Stimulated activated naive CD8-positive, alpha-beta T cell treated with anti-CD3 and anti-CD28 coated beads, Interleukin-15, amount 100 ng/mL, for 72 hours (primary cell): ENCODE measurements around the gene SPOCK1.

Source experiments
- ATAC-seq: fragments of 150-1000 bp; cut with Tn5 transposase; 2 replicates; pipeline ENCODE4 v1.10.0; 2021; ENCODE audit warnings: mild to moderate bottlenecking, moderate library complexity
- DNase-seq, 2 donors: peaks; one replicate each; pipeline ENCODE4 v3.0.0; 2021 to 2022
- H3K27ac Mint-ChIP-seq, 2 donors: one replicate each; pipeline ENCODE4 v1.8.0; 2022; ENCODE audit warnings: mild to moderate bottlenecking in 2 of 2, mixed read lengths in 2 of 2, moderate library complexity in 2 of 2
- H3K27me3 Mint-ChIP-seq: one replicate; pipeline ENCODE4 v1.8.0; 2022; ENCODE audit warnings: mixed read lengths
- H3K4me1 Mint-ChIP-seq: one replicate; pipeline ENCODE4 v1.8.0; 2022; ENCODE audit warnings: mild to moderate bottlenecking, mixed read lengths
- H3K4me3 Mint-ChIP-seq, 2 donors: one replicate each; pipeline ENCODE4 v1.8.0; 2022; ENCODE audit warnings: mild to moderate bottlenecking in 2 of 2, mixed read lengths in 2 of 2, moderate library complexity in 1 of 2
- H3K9me3 Mint-ChIP-seq, 2 donors: one replicate each; pipeline ENCODE4 v1.8.0; 2022; ENCODE audit warnings: mixed read lengths in 2 of 2

Gene SPOCK1

GRCh38 chr5:137439645-137440044, 59.5 kb downstream of the SPOCK1 start:
- Mint-ChIP-seq H3K4me3 (no peak overlapping the region), H3K9me3 (no peaks in the 10 kb centered on the region)

GRCh38 chr5:137438932-137439331, 60.2 kb downstream of the SPOCK1 start:
- no peak for ATAC-seq

More at GRCh38 chr5:137439645-137440044, 59.5 kb downstream of the SPOCK1 start:
- H3K27ac Mint-ChIP-seq, result peak overlapping the region in 1 of 2 donors; percentile 7
- no peak for DNase-seq
- no peaks in the 10 kb centered on the region for H3K4me1 Mint-ChIP-seq
- no peak for ATAC-seq
- H3K27me3 Mint-ChIP-seq, result peaks cover 22% of the 10 kb centered on the region

DNA sequence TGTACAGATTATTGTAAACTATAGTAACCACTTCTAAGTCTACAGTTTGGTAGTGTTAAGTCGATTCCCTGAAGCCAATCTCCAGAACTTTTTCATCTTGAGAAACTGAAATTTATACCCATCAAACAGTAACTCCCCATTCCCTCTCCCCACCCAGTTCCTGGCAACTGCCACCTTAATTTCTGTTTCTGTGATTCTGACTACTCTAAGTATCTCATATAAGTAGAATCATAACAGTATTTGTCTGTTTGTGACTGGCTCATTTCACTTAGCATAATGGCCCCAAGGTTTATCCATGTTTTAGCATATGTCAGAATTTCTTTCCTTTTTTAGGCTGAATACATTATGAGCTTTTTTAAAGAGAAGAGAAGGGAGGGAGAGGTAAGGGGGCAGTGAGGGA, 61.4 kb downstream of the SPOCK1 start:
- H3K27ac Mint-ChIP-seq, result no peak overlapping the region

More at GRCh38 chr5:137438932-137439331, 60.2 kb downstream of the SPOCK1 start:
- Mint-ChIP-seq H3K27me3 (peaks cover 15% of the 10 kb centered on the region), H3K27ac (no peak overlapping the region), H3K4me1 (no peaks in the 10 kb centered on the region), H3K9me3 (no peaks in the 10 kb centered on the region), H3K4me3 (no peak overlapping the region)
- DNase-seq, result no peak

DNA sequence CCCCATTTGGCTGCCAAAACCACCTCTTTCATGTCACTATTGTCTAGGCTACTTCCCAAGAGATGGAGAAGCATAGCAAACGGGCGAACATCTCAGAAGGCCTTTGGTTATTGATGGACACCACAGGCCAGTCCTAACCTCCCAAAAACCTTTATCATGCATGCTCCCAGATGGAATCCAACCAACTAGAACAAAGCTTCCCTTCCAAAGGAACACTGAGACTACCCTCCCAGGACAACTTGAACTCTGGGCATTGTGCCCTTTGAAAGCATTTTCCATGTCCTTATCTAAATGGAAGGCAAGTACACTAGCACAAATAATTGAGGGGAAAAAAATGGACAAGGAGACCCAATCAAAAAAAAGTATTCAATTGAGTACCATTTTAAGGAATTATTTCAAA, 65.6 kb downstream of the SPOCK1 start:
- peaks cover 15% of the 10 kb centered on the region for H3K27me3 Mint-ChIP-seq
- H3K4me1 Mint-ChIP-seq, result no peaks in the 10 kb centered on the region

More for the DNA sequence above, 61.4 kb downstream of the SPOCK1 start:
- Mint-ChIP-seq H3K27me3 (peaks cover 10% of the 10 kb centered on the region), H3K9me3 (no peaks in the 10 kb centered on the region), H3K4me1 (no peaks in the 10 kb centered on the region), H3K4me3 (no peak overlapping the region)
- no peak for DNase-seq
- ATAC-seq, result no peak

GRCh38 chr5:137432376-137432775, 66.8 kb downstream of the SPOCK1 start:
- Mint-ChIP-seq H3K27me3 (peaks cover 18% of the 10 kb centered on the region), H3K9me3 (peaks cover 0 to 8% of the 10 kb centered on the region in 2 donors), H3K4me3 (no peak overlapping the region), H3K4me1 (no peaks in the 10 kb centered on the region), H3K27ac (no peak overlapping the region)
- ATAC-seq (no peak), DNase-seq (no peak)

More for the DNA sequence above, 65.6 kb downstream of the SPOCK1 start:
- ATAC-seq, result no peak
- H3K9me3 Mint-ChIP-seq, result peaks cover 0 to 7% of the 10 kb centered on the region in 2 donors
- H3K27ac Mint-ChIP-seq, result no peak overlapping the region
- DNase-seq, result no peak
- H3K4me3 Mint-ChIP-seq, result no peak overlapping the region

DNA sequence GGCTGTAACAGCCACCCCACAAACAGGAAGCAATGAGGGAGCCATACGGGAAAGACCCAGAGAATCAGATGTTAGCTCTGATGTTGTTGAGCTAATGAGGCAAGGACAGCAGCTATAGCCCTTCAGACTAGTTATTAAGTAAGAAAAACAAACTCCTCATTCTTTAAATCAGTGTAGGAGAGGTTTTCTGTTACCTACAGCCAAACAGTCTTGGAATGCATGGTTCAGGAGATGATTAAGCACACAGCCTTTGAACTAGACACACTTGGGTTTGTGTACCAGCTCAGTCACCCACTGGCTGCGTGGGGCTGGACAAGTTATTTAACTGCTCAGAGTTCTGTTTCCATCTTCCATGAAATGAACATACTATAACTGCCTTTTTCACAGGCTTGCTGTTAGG, 68.1 kb downstream of the SPOCK1 start:
- peaks cover 13% of the 10 kb centered on the region for H3K27me3 Mint-ChIP-seq
- no peak overlapping the region for H3K27ac Mint-ChIP-seq

DNA sequence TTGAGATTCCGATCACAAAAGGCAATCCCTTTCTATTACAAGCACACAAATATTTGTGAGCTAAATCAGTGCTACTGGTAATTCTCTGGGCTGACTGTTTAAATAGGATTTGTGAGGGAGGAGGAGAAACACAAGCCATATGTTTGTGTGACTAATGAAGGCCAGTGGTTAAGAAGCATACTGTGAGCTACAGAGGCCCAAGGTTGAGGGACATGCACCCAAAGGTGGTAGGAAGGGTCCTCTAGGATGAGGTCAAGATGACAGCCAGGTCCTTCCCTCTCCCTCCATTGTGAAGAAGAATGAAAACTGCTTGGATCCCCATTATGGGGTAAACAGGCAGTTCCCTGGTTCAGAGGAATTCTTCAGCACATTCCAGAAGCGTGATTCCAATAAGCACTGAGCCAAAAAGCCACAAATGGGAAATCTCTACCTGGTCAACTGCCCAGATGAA, 83.9 kb downstream of the SPOCK1 start:
- Mint-ChIP-seq H3K27me3 (no peaks in the 10 kb centered on the region), H3K4me3 (no peak overlapping the region), H3K27ac (no peak overlapping the region), H3K9me3 (peaks cover 5 to 13% of the 10 kb centered on the region in 2 donors), H3K4me1 (no peaks in the 10 kb centered on the region)
- DNase-seq, result no peak
- no peak for ATAC-seq

More for the DNA sequence above, 68.1 kb downstream of the SPOCK1 start:
- no peak overlapping the region for H3K4me3 Mint-ChIP-seq
- peaks cover 0 to 8% of the 10 kb centered on the region in 2 donors for H3K9me3 Mint-ChIP-seq
- ATAC-seq (no peak), DNase-seq (no peak)
- H3K4me1 Mint-ChIP-seq, result no peaks in the 10 kb centered on the region

DNA sequence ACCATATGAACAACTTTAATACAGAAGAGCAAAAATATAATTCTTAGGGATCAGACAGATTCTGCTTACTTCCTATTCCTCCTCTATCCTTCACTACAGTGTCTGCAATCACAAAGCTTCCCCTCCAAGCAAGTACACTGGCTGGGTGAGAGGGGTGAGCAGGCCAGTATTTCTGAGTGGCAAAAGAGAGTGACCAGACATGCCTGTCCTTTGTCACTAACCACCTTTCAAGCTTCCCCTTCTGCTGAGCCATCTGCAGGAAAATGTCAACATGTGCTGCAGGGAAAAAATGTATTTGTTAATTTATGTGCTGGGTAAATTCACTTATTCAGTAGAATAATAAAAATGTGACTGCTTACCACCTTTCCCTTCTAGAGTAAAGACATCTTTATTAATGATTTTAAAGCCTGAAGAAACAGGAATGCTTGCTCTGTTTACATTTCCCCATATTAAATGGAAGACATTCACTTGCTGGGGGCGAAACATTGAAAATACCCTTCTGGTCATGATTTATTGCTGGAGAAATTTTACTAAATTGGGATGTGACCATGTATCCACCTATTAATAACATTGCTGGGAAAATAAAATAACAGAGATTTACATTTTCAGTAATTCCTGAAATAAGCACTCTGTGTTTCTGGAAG, 84.9 kb downstream of the SPOCK1 start:
- Mint-ChIP-seq H3K9me3 (peaks cover 5 to 13% of the 10 kb centered on the region in 2 donors), H3K4me1 (no peaks in the 10 kb centered on the region), H3K4me3 (no peak overlapping the region), H3K27ac (no peak overlapping the region), H3K27me3 (no peaks in the 10 kb centered on the region)
- no peak for DNase-seq
- no peak for ATAC-seq

DNA sequence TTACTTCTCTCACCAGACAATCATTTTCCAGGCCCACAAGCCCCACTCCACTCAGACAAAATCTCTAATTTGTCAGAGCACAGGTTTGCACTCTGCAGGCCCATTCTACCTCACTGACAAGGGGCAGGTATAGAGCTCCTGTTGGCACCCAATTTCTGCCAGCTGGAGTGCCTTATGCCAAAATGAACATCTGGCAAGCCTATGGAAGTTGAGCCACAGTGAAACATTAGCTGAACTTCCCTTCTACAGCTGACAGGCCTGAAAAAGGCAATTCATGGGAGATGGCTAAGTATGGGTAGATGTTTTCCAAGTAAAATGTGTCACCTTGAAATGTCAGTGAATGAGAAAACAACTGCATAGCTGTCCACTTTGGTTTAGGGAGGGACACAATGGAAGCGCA, 87.0 kb downstream of the SPOCK1 start:
- H3K4me1 Mint-ChIP-seq, result no peaks in the 10 kb centered on the region
- H3K27me3 Mint-ChIP-seq, result no peaks in the 10 kb centered on the region
- no peak for DNase-seq
- no peak for ATAC-seq
- H3K9me3 Mint-ChIP-seq, result peaks cover 5 to 13% of the 10 kb centered on the region in 2 donors
- no peak overlapping the region for H3K4me3 Mint-ChIP-seq
- H3K27ac Mint-ChIP-seq, result no peak overlapping the region

DNA sequence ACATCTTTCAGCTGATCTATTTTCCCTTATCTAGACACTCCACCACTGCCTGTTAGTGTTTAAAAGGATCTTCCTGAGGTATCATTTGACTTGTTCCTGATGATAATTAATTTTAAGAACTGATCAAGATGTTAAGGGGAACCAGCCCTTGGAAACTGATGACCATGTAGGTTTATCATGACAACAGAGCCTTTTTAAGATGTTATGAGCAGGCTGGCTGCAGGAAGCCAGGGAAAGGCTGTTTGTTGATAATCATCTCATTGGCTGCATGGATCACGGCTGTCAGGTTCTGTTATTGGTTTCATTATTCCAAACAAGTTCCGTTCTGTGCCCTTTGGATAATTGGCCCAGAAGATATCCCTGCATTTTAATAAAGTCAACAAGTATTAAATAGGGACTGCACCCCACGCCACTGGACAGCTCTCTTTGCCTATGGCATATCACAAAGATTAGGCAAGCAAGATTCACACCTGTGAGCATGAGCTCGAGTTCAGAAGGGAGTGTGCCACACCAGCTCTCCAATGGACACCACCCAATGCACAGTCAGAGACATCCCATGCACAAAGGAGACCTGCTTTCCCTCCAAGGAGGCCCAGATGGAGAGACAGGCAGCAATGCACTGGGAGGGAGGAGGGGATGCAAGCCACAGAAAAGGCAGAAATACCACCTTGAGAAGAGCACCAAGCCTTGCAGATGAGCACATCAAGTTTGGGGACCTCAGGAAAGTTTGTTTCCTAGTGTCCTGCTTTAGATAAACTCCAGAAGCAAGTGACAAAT, 88.7 kb downstream of the SPOCK1 start:
- H3K4me3 Mint-ChIP-seq, result no peak overlapping the region
- H3K9me3 Mint-ChIP-seq, result peaks cover 0 to 6% of the 10 kb centered on the region in 2 donors
- H3K27ac Mint-ChIP-seq, result peak overlapping the region in 1 of 2 donors; percentile 50
- DNase-seq, result no peak
- no peaks in the 10 kb centered on the region for H3K27me3 Mint-ChIP-seq
- H3K4me1 Mint-ChIP-seq, result no peaks in the 10 kb centered on the region
- no peak for ATAC-seq

- no peak for DNase-seq
- Mint-ChIP-seq H3K4me3 (no peak overlapping the region), H3K27ac (no peak overlapping the region), H3K4me1 (no peaks in the 10 kb centered on the region), H3K9me3 (no peaks in the 10 kb centered on the region), H3K27me3 (no peaks in the 10 kb centered on the region)
- no peak for ATAC-seq
Observed at GRCh38 chr5:137409736-137410135, 89.4 kb downstream of the SPOCK1 start.

- no peaks in the 10 kb centered on the region for H3K9me3 Mint-ChIP-seq
- no peak overlapping the region for H3K27ac Mint-ChIP-seq
- ATAC-seq, result no peak
- H3K27me3 Mint-ChIP-seq, result no peaks in the 10 kb centered on the region
- no peaks in the 10 kb centered on the region for H3K4me1 Mint-ChIP-seq
- DNase-seq, result no peak
- no peak overlapping the region for H3K4me3 Mint-ChIP-seq
Observed at GRCh38 chr5:137407090-137407489, 92.0 kb downstream of the SPOCK1 start.

GRCh38 chr5:137405393-137405792, 93.7 kb downstream of the SPOCK1 start:
- Mint-ChIP-seq H3K27ac (no peak overlapping the region), H3K27me3 (no peaks in the 10 kb centered on the region)
- no peak for ATAC-seq

GRCh38 chr5:137403869-137404268, 95.3 kb downstream of the SPOCK1 start:
- Mint-ChIP-seq H3K4me3 (no peak overlapping the region), H3K27me3 (no peaks in the 10 kb centered on the region), H3K9me3 (no peaks in the 10 kb centered on the region), H3K4me1 (no peaks in the 10 kb centered on the region), H3K27ac (no peak overlapping the region)
- ATAC-seq (no peak), DNase-seq (no peak)

More at GRCh38 chr5:137405393-137405792, 93.7 kb downstream of the SPOCK1 start:
- H3K4me1 Mint-ChIP-seq, result no peaks in the 10 kb centered on the region
- no peak overlapping the region for H3K4me3 Mint-ChIP-seq
- no peak for DNase-seq
- H3K9me3 Mint-ChIP-seq, result no peaks in the 10 kb centered on the region

GRCh38 chr5:137402436-137403187, 96.5 kb downstream of the SPOCK1 start:
- no peaks in the 10 kb centered on the region for H3K27me3 Mint-ChIP-seq
- no peak overlapping the region for H3K4me3 Mint-ChIP-seq
- DNase-seq (no peak), ATAC-seq (peak; percentile 53)
- H3K4me1 Mint-ChIP-seq, result no peaks in the 10 kb centered on the region
- no peak overlapping the region for H3K27ac Mint-ChIP-seq
- H3K9me3 Mint-ChIP-seq, result no peaks in the 10 kb centered on the region

DNA sequence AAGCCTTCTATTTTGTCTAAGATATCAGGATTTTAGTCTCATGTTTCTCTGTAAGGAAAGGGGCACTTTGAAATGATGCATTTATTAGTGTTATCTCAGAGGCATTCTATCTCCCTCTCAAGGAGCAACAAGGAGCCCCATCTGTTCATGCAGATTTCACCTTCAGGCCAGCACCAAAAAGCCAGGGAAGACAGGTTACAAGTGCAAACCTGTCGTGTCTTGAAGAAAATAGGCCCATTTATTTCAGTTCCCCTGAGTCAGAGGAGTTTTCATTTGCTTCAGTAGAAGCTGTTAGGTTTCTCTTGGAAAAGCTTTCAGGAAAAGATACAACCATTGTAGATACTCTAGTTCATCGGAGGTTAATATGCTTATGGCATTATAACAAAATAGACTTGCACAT, 97.2 kb downstream of the SPOCK1 start:
- H3K27me3 Mint-ChIP-seq, result no peaks in the 10 kb centered on the region
- H3K4me1 Mint-ChIP-seq, result no peaks in the 10 kb centered on the region
- DNase-seq (no peak), ATAC-seq (no peak)
- H3K9me3 Mint-ChIP-seq, result no peaks in the 10 kb centered on the region
- no peak overlapping the region for H3K27ac Mint-ChIP-seq
- no peak overlapping the region for H3K4me3 Mint-ChIP-seq
